Measurements from ENCODE around the gene KCTD12. TPM values are rescaled to one million over a fixed set of nuclear protein-coding genes. Genes with fewer than 3 reads are reported as not detected.
A peak's percentile ranks its signal among the peaks of the same experiment; 100 is the strongest.

KCTD12 gene
- total RNA-seq, 1 experiment from 2014 or later = 6.7 TPM

GRCh38 chr13:76884907-76885202, 1.4 kb downstream of the KCTD12 start:
- H3K27ac Mint-ChIP-seq = no peak overlapping the region
- ChIA-PET POLR2A (interaction anchor here (0.6 to 1.0 kb wide), 2 partner anchors 182 to 413 kb away, joined by 3 read pairs; no protein-coding TSS in a partner anchor), CTCF (interaction anchor here (0.6 to 3.2 kb wide), 21 partner anchors 10 to 845 kb away, joined by 3 to 21 read pairs (median 4); no protein-coding TSS in a partner anchor)
- peaks cover 19% of the 10 kb centered on the region for H3K4me1 Mint-ChIP-seq
- H3K36me3 Mint-ChIP-seq = no peaks in the 10 kb centered on the region
- peak overlapping the region; percentile 76 for H3K4me3 Mint-ChIP-seq
- peaks cover 53% of the 10 kb centered on the region for H3K27me3 Mint-ChIP-seq (ENCODE audit: low read depth)
- DNase-seq (ENCODE audit: low spot score) (no peak), ATAC-seq (no peak)
- H3K9me3 Mint-ChIP-seq = no peaks in the 10 kb centered on the region
- TF ChIP-seq FOXP4 (CRISPR knock-in tag; IDR thresholded peaks at IDR 0.05) = no peak

DNA sequence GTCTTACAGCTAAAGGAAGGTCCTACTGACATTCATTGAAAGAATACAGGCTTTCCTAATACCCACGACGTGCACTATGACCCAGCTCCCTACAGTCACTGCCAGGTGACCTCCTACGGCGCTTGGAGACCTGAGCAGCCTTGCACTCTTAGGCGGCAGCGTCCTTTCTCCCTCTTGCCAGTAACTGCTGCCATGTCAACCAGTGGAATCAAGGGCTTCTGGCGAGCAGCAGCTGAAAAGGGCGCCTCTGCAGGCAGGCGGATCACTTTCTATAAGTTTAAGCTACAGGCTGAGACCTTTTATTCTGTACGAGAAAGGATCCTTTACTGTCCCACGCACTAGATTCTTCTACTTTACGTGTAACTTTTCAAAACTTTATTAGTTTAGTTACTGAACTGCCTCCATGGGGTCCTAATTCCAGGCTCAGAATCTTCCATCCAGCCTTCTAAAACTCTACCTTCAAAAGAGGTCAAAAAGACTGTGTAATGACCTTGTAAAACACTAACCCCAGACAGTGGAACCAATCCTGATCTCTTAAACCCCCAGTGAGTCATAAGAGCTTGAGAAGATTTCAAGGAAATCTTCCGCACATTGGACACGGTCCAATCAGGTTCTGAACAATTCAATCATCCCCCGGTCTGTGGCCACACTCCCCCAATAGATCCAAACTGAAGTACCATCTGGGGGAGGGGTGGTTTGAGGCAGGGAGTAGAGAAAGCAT, 1.9 kb downstream of the KCTD12 start:
- DNase-seq (ENCODE audit: low spot score) (peak; percentile 59), ATAC-seq (peak; percentile 26)
- ChIA-PET CTCF (interaction anchor here (0.5 to 3.2 kb wide), 18 partner anchors 10 to 302 kb away, joined by 3 to 21 read pairs (median 4); no protein-coding TSS in a partner anchor), POLR2A (interaction anchor here (0.6 to 1.0 kb wide), 2 partner anchors 181 to 413 kb away, joined by 3 read pairs; no protein-coding TSS in a partner anchor)
- H3K27ac Mint-ChIP-seq = no peak overlapping the region
- H3K36me3 Mint-ChIP-seq = no peaks in the 10 kb centered on the region
- no peaks in the 10 kb centered on the region for H3K9me3 Mint-ChIP-seq
- H3K27me3 Mint-ChIP-seq (ENCODE audit: low read depth) = peaks cover 48% of the 10 kb centered on the region
- peaks cover 19% of the 10 kb centered on the region for H3K4me1 Mint-ChIP-seq
- peak overlapping the region; percentile 76 for H3K4me3 Mint-ChIP-seq
- TF ChIP-seq NR1H2 (CRISPR knock-in tag; IDR thresholded peaks at IDR 0.05) = no peak
- TF ChIP-seq CBFB (CRISPR knock-in tag; IDR thresholded peaks at IDR 0.05; ENCODE audit: low read depth) = no peak
- TF ChIP-seq JAZF1 (CRISPR knock-in tag; IDR thresholded peaks at IDR 0.05) = no peak
- no peak for TF ChIP-seq E2F4 (CRISPR knock-in tag; IDR thresholded peaks at IDR 0.05; ENCODE audit: borderline replicate concordance, low read depth)
- TF ChIP-seq, protein P1, sequence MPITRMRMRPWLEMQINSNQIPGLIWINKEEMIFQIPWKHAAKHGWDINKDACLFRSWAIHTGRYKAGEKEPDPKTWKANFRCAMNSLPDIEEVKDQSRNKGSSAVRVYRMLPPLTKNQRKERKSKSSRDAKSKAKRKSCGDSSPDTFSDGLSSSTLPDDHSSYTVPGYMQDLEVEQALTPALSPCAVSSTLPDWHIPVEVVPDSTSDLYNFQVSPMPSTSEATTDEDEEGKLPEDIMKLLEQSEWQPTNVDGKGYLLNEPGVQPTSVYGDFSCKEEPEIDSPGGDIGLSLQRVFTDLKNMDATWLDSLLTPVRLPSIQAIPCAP (CRISPR knock-in tag; IDR thresholded peaks at IDR 0.05) = no peak
- TF ChIP-seq NFATC4 (CRISPR knock-in tag; IDR thresholded peaks at IDR 0.05) = no peak
- TF ChIP-seq TEAD4 (CRISPR knock-in tag; IDR thresholded peaks at IDR 0.05) = no peak
- TF ChIP-seq ZMAT4 (CRISPR knock-in tag; IDR thresholded peaks at IDR 0.05) = no peak
- TF ChIP-seq, protein P2, sequence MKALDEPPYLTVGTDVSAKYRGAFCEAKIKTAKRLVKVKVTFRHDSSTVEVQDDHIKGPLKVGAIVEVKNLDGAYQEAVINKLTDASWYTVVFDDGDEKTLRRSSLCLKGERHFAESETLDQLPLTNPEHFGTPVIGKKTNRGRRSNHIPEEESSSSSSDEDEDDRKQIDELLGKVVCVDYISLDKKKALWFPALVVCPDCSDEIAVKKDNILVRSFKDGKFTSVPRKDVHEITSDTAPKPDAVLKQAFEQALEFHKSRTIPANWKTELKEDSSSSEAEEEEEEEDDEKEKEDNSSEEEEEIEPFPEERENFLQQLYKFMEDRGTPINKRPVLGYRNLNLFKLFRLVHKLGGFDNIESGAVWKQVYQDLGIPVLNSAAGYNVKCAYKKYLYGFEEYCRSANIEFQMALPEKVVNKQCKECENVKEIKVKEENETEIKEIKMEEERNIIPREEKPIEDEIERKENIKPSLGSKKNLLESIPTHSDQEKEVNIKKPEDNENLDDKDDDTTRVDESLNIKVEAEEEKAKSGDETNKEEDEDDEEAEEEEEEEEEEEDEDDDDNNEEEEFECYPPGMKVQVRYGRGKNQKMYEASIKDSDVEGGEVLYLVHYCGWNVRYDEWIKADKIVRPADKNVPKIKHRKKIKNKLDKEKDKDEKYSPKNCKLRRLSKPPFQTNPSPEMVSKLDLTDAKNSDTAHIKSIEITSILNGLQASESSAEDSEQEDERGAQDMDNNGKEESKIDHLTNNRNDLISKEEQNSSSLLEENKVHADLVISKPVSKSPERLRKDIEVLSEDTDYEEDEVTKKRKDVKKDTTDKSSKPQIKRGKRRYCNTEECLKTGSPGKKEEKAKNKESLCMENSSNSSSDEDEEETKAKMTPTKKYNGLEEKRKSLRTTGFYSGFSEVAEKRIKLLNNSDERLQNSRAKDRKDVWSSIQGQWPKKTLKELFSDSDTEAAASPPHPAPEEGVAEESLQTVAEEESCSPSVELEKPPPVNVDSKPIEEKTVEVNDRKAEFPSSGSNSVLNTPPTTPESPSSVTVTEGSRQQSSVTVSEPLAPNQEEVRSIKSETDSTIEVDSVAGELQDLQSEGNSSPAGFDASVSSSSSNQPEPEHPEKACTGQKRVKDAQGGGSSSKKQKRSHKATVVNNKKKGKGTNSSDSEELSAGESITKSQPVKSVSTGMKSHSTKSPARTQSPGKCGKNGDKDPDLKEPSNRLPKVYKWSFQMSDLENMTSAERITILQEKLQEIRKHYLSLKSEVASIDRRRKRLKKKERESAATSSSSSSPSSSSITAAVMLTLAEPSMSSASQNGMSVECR (CRISPR knock-in tag; IDR thresholded peaks at IDR 0.05; ENCODE audit: borderline replicate concordance) = no peak
- TF ChIP-seq, protein P3, sequence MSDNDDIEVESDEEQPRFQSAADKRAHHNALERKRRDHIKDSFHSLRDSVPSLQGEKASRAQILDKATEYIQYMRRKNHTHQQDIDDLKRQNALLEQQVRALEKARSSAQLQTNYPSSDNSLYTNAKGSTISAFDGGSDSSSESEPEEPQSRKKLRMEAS (CRISPR knock-in tag; IDR thresholded peaks at IDR 0.05) = no peak
- TF ChIP-seq FOXP4 (CRISPR knock-in tag; IDR thresholded peaks at IDR 0.05) = no peak
- TF ChIP-seq PRRX2 (CRISPR knock-in tag; IDR thresholded peaks at IDR 0.05) = no peak
- TF ChIP-seq, protein P4, sequence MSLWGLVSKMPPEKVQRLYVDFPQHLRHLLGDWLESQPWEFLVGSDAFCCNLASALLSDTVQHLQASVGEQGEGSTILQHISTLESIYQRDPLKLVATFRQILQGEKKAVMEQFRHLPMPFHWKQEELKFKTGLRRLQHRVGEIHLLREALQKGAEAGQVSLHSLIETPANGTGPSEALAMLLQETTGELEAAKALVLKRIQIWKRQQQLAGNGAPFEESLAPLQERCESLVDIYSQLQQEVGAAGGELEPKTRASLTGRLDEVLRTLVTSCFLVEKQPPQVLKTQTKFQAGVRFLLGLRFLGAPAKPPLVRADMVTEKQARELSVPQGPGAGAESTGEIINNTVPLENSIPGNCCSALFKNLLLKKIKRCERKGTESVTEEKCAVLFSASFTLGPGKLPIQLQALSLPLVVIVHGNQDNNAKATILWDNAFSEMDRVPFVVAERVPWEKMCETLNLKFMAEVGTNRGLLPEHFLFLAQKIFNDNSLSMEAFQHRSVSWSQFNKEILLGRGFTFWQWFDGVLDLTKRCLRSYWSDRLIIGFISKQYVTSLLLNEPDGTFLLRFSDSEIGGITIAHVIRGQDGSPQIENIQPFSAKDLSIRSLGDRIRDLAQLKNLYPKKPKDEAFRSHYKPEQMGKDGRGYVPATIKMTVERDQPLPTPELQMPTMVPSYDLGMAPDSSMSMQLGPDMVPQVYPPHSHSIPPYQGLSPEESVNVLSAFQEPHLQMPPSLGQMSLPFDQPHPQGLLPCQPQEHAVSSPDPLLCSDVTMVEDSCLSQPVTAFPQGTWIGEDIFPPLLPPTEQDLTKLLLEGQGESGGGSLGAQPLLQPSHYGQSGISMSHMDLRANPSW (CRISPR knock-in tag; conservative IDR thresholded peaks at IDR 0.05; ENCODE audit: low read depth) = no peak
- TF ChIP-seq RELA (CRISPR knock-in tag; IDR thresholded peaks at IDR 0.05; ENCODE audit: borderline replicate concordance) = no peak
- TF ChIP-seq, protein P5, sequence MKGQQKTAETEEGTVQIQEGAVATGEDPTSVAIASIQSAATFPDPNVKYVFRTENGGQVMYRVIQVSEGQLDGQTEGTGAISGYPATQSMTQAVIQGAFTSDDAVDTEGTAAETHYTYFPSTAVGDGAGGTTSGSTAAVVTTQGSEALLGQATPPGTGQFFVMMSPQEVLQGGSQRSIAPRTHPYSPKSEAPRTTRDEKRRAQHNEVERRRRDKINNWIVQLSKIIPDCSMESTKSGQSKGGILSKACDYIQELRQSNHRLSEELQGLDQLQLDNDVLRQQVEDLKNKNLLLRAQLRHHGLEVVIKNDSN (CRISPR knock-in tag; IDR thresholded peaks at IDR 0.05) = no peak

Data from WTC11 (cell line).